T1000 (cell line): Measurements from ENCODE around the gene DMKN.

Experiments used
- DNase-seq: peaks from one replicate; lab custom pipeline; 2025; ENCODE audit warnings: mixed read lengths; lab: John Stamatoyannopoulos, UW

Gene DMKN

GRCh38 chr19:35513628-35514281, at the start of gene DMKN:
TSS of gene DMKN (minus strand) at chr19:35513649. CDS start at chr19:35513475, 174 bp downstream.
- no peak for DNase-seq

- DNase-seq: no peak
These were observed 49.3 kb upstream of the DMKN start for GRCh38 chr19:35562776-35563175.

- no peak for DNase-seq
These were observed 48.9 kb upstream of the DMKN start for GRCh38 chr19:35562336-35562735.

- no peak for DNase-seq
These were observed 48.0 kb upstream of the DMKN start for GRCh38 chr19:35561436-35561835.

- no peak for DNase-seq
These were observed 47.2 kb upstream of the DMKN start for GRCh38 chr19:35560677-35561076.

GRCh38 chr19:35560271-35560670, 46.8 kb upstream of the DMKN start:
- DNase-seq: no peak

GRCh38 chr19:35559781-35560180, 46.3 kb upstream of the DMKN start:
- DNase-seq: no peak

- no peak for DNase-seq
These were observed 45.8 kb upstream of the DMKN start for GRCh38 chr19:35559281-35559659.

GRCh38 chr19:35558400-35559280, 45.2 kb upstream of the DMKN start:
- no peak for DNase-seq

- DNase-seq: no peak
These were observed 44.3 kb upstream of the DMKN start for GRCh38 chr19:35557539-35558399.

- no peak for DNase-seq
These were observed 43.5 kb upstream of the DMKN start for GRCh38 chr19:35556846-35557538.

- no peak for DNase-seq
These were observed 42.7 kb upstream of the DMKN start for GRCh38 chr19:35556025-35556590.

- peak; percentile 11 for DNase-seq
These were observed 42.0 kb upstream of the DMKN start for GRCh38 chr19:35555301-35556005.

- DNase-seq: no peak
These were observed 40.6 kb upstream of the DMKN start for GRCh38 chr19:35554076-35554475.

- no peak for DNase-seq
These were observed 40.0 kb upstream of the DMKN start for GRCh38 chr19:35553385-35554000.

GRCh38 chr19:35552534-35553384, 39.3 kb upstream of the DMKN start:
- DNase-seq: no peak

GRCh38 chr19:35551091-35551810, 37.8 kb upstream of the DMKN start:
- DNase-seq: no peak

GRCh38 chr19:35549879-35550523, 36.6 kb upstream of the DMKN start:
- no peak for DNase-seq
